ENCODE results near the gene SLC2A1.
A peak's percentile ranks its signal among the peaks of the same experiment; 100 is the strongest.

Gene SLC2A1

DNA sequence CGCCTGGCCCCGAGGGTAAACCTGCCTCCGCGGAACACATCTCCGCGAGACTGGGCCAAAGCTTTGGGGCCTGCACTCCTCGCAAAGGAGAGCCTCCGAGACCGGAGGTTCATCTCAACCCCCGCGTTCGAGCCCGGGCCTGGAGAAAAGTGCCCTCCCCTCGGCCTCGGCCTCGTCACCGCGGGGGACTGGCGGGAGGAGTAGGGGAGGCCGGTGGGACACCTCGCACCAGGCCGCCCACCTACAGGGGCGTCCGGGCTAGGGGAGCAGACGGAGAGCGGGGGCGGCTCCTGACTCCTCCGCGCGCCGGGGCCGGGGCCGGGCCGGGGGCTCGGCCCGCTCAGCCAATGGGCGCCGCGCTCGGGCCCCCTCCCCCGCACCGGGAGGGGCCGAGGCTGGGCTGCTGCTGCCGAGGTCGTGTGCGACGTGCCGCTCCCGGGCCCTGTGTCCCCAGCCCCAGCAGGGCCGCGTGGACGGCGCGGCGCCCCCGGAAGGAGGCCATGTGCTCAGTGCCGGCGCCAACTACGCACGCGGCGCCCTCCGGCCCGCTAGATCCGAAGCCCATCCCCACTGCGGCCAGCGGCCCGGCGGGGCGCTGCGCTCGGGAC is 684 bp downstream of the SLC2A1 start:
- DNase-seq = peak; percentile 51

- DNase-seq = no peak
Observed at GRCh38 chr1:42957229-42957879, 1.3 kb downstream of the SLC2A1 start.

- no peak for DNase-seq
Observed at GRCh38 chr1:42956739-42957138, 1.9 kb downstream of the SLC2A1 start.

DNA sequence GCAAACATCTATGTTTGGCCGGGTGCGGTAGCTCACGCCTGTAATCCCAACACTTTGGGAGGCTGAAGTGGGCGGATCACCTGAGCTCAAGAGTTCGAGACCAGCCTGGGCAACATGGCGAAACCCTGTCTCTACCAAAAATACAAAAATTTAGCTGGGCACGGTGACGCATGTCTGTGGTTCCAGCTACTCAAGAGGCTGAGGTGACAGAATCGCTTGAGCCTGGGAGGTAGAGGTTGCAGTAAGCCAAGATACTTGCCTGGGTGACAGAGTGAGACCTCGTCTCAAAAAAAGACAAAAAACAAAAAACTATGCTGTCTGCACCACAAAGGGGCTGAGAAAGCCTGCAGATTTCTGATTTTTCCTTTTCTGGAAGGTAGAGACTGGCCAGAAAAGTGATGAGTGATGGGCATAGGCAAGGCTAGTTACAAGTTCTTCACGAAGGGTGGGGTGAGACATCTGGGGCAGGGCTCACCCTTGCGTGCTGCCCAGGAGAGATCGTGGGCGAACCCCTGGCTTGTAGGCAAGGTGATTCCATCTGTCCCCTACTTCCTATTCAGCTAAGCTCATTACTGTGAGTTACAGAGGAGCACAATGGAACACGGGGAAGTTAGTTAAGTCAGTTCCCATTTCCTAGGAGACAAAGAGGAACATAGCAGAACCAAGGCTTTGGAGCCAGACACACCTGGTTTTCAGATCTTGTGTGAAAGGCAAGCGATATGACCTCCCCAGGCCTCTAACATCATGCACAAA is 3.2 kb downstream of the SLC2A1 start:
- DNase-seq = no peak

DNA sequence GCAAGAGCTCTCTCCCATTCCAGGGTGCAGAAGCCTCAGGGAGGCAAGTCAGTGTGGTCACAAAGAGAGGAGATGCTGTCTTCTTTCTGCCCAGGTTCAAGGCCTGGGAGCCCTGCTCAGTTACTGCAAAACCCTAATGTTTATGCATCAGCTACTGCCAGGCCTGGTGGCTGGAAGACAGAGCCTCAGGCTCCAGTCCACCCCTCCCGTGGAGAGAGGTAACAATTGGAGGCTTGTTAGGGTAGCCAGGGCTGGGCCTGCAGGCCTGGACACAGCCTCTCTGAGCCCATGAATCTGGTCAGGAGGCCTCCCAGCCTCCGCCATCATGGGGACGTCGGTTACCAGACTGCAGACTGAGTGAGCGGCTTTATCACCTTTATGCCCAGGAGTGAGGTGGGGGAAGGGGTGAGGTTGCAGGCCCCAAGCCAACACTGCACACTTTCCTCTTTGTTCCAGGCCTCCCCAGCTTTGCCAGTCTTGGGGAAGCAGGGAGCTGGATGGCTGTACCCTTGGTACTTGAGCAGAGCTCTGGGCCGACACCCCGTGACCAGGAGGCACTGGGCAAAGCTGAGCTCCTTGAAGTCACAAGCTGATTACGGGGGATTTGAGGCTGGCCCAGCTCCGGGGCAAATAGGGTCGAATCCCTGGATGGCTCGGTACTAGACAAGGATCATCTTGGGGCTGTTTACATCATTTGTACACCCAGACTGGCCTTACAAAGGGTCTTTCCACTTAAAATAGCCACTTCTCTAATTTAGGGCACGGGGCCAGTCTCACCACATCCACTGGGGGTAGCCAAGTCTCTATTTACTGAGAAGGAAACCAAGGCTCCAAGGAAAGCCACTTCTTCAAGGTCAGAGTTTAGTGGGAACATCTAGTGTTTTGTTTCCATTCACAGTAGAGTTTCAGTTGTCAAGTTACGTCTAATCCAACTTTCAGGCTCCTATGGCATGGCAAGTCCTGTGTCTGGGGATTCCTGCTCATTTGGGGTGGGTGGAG is 5.2 kb downstream of the SLC2A1 start:
- no peak for DNase-seq

DNA sequence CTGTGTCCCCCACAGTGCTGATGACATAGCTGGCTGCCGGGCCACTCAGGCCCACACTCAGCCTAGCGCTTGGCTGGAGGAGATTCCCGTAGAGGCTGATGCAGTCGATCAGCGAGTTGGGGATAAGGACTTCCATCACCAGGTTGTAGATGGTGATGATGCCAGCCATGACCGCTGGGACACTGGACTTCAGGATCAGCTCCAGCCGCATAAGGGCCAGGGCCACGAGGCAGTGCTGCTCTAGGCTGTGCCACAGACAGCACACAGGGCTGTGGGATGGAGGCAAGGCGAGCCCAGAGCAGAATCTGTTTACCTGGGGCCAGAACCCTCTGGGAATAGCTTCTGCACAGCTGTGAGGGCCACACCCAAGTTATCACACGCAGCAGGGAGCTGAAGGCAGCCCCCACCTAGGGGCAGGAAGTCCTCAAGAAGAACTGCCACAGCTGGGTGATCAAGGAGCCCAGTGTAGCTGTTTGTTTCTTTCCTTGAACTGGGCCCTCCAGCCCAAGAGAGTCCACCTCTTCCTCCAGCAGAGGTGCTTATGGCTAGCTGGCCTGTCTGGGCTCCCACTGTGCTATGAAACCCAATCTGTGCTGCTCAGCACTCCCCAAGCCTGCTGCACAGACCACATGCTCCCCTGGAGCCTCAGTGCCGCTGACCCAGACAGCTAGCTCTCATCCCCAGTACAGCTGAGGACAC is 6.2 kb downstream of the SLC2A1 start:
- DNase-seq = no peak

DNA sequence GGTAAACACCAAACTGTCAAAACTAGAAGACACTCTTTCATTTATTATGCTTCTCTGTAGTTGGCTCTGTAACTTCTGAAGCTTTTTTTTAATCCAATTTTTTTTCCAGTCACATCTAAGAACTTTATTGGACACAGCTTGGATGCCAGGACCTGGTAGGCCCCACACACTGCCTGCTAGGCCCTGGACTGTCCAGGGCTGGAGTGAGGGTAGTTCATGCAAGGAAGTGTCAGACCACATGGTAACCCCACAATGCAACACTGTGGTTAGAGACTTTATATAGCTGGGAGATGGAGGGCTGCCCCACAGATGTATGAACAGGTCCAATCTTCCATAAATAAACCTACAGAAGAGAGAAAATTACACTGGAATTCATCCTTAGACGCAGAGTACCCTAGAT is 7.1 kb downstream of the SLC2A1 start:
- DNase-seq = no peak

DNA sequence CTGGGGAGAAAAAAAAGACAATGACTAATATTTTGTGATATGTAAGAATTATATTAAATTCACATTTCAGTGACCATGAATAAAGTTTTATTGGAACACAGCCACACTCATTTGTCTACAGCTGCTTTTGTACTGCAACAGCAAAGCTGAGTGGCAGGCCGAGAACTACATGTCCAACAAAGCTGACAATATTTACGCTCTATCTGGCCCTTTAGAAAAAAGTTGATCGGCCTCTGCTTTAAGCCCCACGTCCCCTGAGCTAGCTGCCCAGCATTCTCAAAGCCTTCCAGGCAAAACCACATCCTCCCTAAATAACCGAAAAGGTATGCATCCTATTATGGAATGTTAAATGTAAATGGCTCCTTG is 8.6 kb downstream of the SLC2A1 start:
- peak; percentile 77 for DNase-seq

DNA sequence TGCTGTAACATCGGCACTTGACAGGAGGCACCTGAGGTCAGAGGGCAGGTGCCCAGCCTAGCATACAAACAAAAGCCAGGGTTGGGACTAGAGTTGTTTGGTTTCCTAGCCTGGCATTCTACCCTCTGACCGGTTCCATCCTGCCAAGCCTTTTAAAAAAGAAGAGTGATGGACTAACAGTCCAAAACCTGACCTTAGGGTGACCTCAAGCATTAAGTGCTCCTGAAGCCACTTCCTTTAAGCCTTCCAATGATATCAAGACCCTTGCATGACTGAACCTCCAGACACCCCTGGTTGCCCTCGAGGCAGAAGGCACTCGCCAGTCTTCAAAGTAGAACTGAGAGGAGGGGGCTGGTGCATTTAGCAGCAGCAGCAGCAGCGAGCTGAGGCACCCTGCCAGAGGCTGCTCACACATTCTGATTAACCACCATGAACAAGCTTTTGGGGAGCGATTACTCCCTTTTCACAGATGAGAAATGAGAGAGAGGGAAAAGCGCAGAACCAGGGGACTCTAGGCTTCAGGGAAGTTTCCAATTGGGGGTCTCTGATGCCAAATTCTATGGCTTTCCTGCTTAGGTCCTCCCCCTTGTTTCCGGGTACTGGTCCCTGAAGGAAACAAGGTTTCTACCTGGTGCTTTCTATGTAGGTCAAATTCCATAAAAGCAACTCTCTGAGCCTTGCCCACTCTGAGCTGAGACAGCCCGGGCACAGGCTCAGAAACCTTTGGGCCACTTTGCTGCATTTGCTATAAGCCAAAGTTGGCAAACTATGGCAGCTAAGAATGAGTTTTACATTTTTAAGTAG is 9.2 kb downstream of the SLC2A1 start:
- peak; percentile 28 for DNase-seq

GRCh38 chr1:42947965-42948732 is 10.5 kb downstream of the SLC2A1 start:
- DNase-seq = no peak

DNA sequence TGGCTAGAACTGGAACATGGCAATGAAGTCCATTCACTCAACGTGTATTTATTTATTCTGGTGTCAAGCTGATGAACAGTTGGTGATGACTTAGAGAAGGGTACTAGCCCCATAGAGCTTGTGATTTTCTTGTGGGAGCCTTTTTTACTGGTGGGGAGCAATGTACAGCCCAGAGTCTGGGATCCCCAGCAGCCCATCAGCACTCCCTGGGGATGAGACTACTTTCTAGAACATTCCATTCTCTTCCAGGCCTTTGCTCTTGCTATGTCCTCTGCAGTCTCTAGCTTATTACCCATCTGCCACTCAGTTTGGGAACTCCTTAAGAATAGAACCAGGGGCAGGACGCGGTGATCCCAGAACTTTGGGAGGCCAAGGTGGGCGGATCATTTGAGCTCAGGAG is 11.6 kb downstream of the SLC2A1 start:
- DNase-seq = no peak

DNA sequence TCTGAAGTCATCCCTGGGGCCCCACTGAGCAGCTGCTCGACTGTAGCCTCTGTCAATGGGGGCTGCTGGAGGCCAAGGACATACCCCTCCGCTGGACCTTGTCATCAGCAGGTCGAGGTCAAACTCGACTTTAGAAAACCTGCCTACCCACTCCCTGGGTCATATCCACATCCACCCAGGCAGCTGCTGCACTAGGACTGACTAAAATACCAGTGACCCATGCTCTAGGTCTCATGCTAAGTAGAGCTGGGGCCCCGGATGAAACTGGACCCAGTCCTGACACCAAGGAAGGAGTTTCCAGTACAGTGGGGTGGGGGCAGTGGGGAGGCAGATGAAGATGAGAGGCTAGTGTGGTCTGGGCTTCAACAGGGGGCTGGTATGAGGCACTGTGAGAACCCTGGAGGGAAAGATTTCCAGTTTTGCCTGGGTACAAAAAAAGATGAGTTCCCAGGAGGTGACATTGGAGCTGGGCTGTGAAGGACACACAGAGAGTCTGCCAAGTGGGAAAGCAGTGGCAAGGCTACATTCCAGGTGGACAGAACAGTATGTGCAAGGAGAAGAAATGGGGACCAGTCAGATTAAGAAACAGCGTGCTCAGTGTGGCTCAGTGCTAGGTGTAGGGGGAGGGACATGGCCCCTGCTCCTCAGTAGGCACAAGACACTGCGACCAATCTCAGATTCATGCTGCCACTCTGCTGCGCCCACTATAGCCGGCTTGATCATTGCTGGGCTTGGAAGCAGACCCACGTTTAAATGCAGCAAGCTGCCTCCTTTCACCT is 12.4 kb downstream of the SLC2A1 start:
- DNase-seq = no peak

- no peak for DNase-seq
Observed at GRCh38 chr1:42945164-42945563, 13.5 kb downstream of the SLC2A1 start.

DNA sequence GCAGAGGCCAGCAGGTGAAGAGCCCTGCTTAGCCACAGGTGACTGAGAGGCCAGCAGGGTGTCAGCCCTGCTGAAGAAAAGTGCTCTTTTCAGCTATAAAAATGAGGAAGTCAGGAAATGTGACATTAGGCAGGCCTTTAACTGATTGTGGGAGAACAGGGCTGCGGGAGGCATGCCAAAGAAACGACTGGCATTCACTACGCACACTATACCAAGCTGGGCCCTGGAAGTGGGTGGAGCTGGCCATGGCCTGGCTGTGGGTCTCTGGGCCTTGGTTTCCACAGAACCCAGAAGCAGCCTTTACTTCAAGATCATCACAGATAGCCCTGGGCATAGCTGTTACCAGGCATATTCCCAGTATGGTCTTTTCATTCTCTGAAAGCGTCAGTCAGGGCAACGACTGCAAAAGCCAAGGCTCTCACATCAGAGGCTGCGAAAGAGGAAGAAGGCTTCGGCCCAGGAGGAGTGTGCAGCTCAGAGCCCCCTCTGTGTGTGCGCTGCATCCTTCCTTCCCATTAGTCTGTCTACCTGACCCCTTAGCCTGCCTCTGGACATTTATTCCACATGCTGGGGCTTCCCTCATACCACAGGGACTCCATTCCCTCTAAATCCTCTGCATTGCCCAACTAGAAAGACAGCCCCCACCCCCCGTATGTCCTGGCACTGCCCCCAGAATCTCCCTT is 14.3 kb downstream of the SLC2A1 start:
- DNase-seq = no peak

- no peak for DNase-seq
Observed at GRCh38 chr1:42943728-42944127, 14.9 kb downstream of the SLC2A1 start.

DNA sequence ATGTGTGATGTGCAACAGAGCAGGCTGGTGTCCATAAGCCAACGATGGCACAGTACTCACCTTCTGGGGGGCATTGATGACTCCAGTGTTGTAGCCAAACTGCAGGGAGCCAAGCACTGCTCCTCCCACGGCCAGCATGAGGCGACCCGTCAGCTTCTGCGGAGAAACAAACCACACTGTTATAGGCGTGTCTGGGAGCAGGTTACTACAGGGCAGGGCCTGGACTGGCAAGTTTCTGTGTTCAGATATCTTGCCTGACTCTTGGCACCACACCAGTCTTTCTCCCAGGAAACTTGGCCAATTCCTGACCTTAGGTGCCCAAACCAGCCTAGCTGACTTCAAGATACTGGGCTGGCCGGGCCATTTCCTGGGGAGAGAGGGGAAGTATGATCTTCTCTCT is 15.5 kb downstream of the SLC2A1 start:
- peak; percentile 96 for DNase-seq

DNA sequence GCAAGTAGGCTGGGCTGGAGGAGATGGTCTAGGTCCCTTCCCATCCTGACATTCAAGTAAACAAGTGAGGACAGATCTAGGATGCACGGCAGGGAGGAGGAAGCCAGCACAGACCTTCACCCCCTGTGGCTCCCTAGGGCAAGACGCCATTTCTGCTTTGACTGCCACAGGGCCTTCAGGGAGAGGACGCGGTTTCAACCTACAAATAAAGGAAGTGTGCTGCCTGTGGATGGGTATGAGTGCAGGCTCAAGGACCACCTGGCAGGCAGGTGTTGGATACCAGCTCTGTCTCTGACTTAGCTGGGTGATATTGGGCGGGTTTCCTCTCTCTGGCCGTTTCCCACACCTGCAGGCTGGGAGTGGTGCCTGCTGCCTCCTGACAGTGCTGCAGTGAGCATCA is 16.2 kb downstream of the SLC2A1 start:
- DNase-seq = no peak

DNA sequence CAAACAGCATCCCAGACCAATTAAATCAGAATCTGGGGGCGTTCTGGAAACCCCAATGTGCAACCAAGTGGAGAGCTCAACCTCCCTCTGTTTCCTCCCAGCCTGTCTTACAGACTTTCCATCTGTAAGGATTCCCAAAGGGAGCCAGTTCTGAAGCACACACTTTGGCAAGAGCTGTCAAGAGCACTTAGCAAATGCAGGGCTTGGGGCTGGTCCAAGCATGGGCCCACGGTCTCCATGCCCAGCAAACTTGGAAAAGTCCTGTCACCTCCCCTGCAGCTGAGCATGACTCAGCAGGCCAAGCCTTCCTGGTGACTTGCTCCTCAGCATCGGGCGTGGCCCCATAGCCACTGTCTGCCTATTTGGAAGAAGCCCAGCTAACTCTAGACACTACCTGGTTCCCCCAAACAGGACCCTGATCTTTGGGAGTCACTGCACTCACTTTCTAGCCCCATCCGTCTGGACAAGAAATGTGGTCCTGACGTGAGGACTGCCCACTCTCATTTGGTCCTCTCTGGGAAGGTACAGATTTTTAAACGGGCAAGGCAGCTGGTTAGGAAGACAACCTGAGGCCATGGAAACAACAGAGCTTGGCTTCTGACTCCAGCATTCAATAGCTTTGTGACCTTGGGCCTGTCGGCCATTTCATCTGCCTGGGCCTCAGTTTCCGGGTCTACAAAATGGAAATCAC is 16.9 kb downstream of the SLC2A1 start:
- peak; percentile 52 for DNase-seq
